Measurements from ENCODE around the gene DLGAP1.

Gene DLGAP1

GRCh38 chr18:4416976-4417375 is 38.1 kb downstream of the DLGAP1 start:
- Histone ChIP-seq H3K4me1 (ENCODE audit: insufficient read depth, insufficient read length) (no peaks in the 10 kb centered on the region), H3K4me3 (ENCODE audit: insufficient read length, low read depth) (no peak overlapping the region), H3K9ac (ENCODE audit: insufficient read length, low read depth) (no peak overlapping the region), H3K27me3 (ENCODE audit: insufficient read depth, insufficient read length) (no peaks in the 10 kb centered on the region), H3K9me3 (ENCODE audit: insufficient read depth, low read length) (no peaks in the 10 kb centered on the region), H3K36me3 (ENCODE audit: insufficient read depth, insufficient read length, low read length) (no peaks in the 10 kb centered on the region)
- TF ChIP-seq ZNF274 (IDR thresholded peaks at IDR 0.05; ENCODE audit: low read depth, low read length) (no peak), SUZ12 (IDR thresholded peaks at IDR 0.05; ENCODE audit: extremely low read depth, insufficient read depth, insufficient read length) (no peak), YY1 (IDR thresholded peaks at IDR 0.05; ENCODE audit: insufficient read depth, insufficient read length) (no peak)
- DNase-seq (ENCODE audit: low read depth, low spot score): no peak

GRCh38 chr18:4412286-4412685 is 42.8 kb downstream of the DLGAP1 start:
- no peak overlapping the region for H3K4me3 ChIP-seq (ENCODE audit: insufficient read length, low read depth)
- no peaks in the 10 kb centered on the region for H3K4me1 ChIP-seq (ENCODE audit: insufficient read depth, insufficient read length)
- no peaks in the 10 kb centered on the region for H3K36me3 ChIP-seq (ENCODE audit: insufficient read depth, insufficient read length, low read length)
- TF ChIP-seq ZNF274 (IDR thresholded peaks at IDR 0.05; ENCODE audit: low read depth, low read length) (no peak), SUZ12 (IDR thresholded peaks at IDR 0.05; ENCODE audit: extremely low read depth, insufficient read depth, insufficient read length) (no peak), YY1 (IDR thresholded peaks at IDR 0.05; ENCODE audit: insufficient read depth, insufficient read length) (no peak)
- no peak for DNase-seq (ENCODE audit: low read depth, low spot score)
- no peaks in the 10 kb centered on the region for H3K27me3 ChIP-seq (ENCODE audit: insufficient read depth, insufficient read length)
- H3K9ac ChIP-seq (ENCODE audit: insufficient read length, low read depth): no peak overlapping the region
- no peaks in the 10 kb centered on the region for H3K9me3 ChIP-seq (ENCODE audit: insufficient read depth, low read length)

- Histone ChIP-seq H3K4me1 (ENCODE audit: insufficient read depth, insufficient read length) (no peaks in the 10 kb centered on the region), H3K36me3 (ENCODE audit: insufficient read depth, insufficient read length, low read length) (no peaks in the 10 kb centered on the region), H3K27me3 (ENCODE audit: insufficient read depth, insufficient read length) (no peaks in the 10 kb centered on the region), H3K9ac (ENCODE audit: insufficient read length, low read depth) (no peak overlapping the region), H3K4me3 (ENCODE audit: insufficient read length, low read depth) (no peak overlapping the region), H3K9me3 (ENCODE audit: insufficient read depth, low read length) (no peaks in the 10 kb centered on the region)
- no peak for DNase-seq (ENCODE audit: low read depth, low spot score)
- TF ChIP-seq SUZ12 (IDR thresholded peaks at IDR 0.05; ENCODE audit: extremely low read depth, insufficient read depth, insufficient read length): no peak
- no peak for TF ChIP-seq ZNF274 (IDR thresholded peaks at IDR 0.05; ENCODE audit: low read depth, low read length)
- no peak for TF ChIP-seq YY1 (IDR thresholded peaks at IDR 0.05; ENCODE audit: insufficient read depth, insufficient read length)
Measured at GRCh38 chr18:4406856-4407255, 48.3 kb downstream of the DLGAP1 start.

- no peak for TF ChIP-seq YY1 (IDR thresholded peaks at IDR 0.05; ENCODE audit: insufficient read depth, insufficient read length)
- no peak for TF ChIP-seq ZNF274 (IDR thresholded peaks at IDR 0.05; ENCODE audit: low read depth, low read length)
- TF ChIP-seq SUZ12 (IDR thresholded peaks at IDR 0.05; ENCODE audit: extremely low read depth, insufficient read depth, insufficient read length): no peak
- no peaks in the 10 kb centered on the region for H3K27me3 ChIP-seq (ENCODE audit: insufficient read depth, insufficient read length)
- no peak overlapping the region for H3K4me3 ChIP-seq (ENCODE audit: insufficient read length, low read depth)
- H3K9ac ChIP-seq (ENCODE audit: insufficient read length, low read depth): no peak overlapping the region
- H3K9me3 ChIP-seq (ENCODE audit: insufficient read depth, low read length): no peaks in the 10 kb centered on the region
- H3K4me1 ChIP-seq (ENCODE audit: insufficient read depth, insufficient read length): no peaks in the 10 kb centered on the region
- DNase-seq (ENCODE audit: low read depth, low spot score): no peak
- no peaks in the 10 kb centered on the region for H3K36me3 ChIP-seq (ENCODE audit: insufficient read depth, insufficient read length, low read length)
Measured at GRCh38 chr18:4405965-4406364, 49.1 kb downstream of the DLGAP1 start.

- no peaks in the 10 kb centered on the region for H3K9me3 ChIP-seq (ENCODE audit: insufficient read depth, low read length)
- no peak overlapping the region for H3K4me3 ChIP-seq (ENCODE audit: insufficient read length, low read depth)
- no peak overlapping the region for H3K9ac ChIP-seq (ENCODE audit: insufficient read length, low read depth)
- DNase-seq (ENCODE audit: low read depth, low spot score): no peak
- H3K36me3 ChIP-seq (ENCODE audit: insufficient read depth, insufficient read length, low read length): no peaks in the 10 kb centered on the region
- TF ChIP-seq ZNF274 (IDR thresholded peaks at IDR 0.05; ENCODE audit: low read depth, low read length) (no peak), YY1 (IDR thresholded peaks at IDR 0.05; ENCODE audit: insufficient read depth, insufficient read length) (no peak), SUZ12 (IDR thresholded peaks at IDR 0.05; ENCODE audit: extremely low read depth, insufficient read depth, insufficient read length) (no peak)
- H3K4me1 ChIP-seq (ENCODE audit: insufficient read depth, insufficient read length): no peaks in the 10 kb centered on the region
- H3K27me3 ChIP-seq (ENCODE audit: insufficient read depth, insufficient read length): no peaks in the 10 kb centered on the region
Measured at GRCh38 chr18:4403836-4404235, 51.3 kb downstream of the DLGAP1 start.

- Histone ChIP-seq H3K36me3 (ENCODE audit: insufficient read depth, insufficient read length, low read length) (no peaks in the 10 kb centered on the region), H3K9ac (ENCODE audit: insufficient read length, low read depth) (no peak overlapping the region), H3K27me3 (ENCODE audit: insufficient read depth, insufficient read length) (no peaks in the 10 kb centered on the region), H3K4me1 (ENCODE audit: insufficient read depth, insufficient read length) (no peaks in the 10 kb centered on the region), H3K4me3 (ENCODE audit: insufficient read length, low read depth) (no peak overlapping the region), H3K9me3 (ENCODE audit: insufficient read depth, low read length) (no peaks in the 10 kb centered on the region)
- no peak for DNase-seq (ENCODE audit: low read depth, low spot score)
- TF ChIP-seq YY1 (IDR thresholded peaks at IDR 0.05; ENCODE audit: insufficient read depth, insufficient read length): no peak
- no peak for TF ChIP-seq ZNF274 (IDR thresholded peaks at IDR 0.05; ENCODE audit: low read depth, low read length)
- no peak for TF ChIP-seq SUZ12 (IDR thresholded peaks at IDR 0.05; ENCODE audit: extremely low read depth, insufficient read depth, insufficient read length)
Measured at GRCh38 chr18:4400911-4401310, 54.2 kb downstream of the DLGAP1 start.

- Histone ChIP-seq H3K4me1 (ENCODE audit: insufficient read depth, insufficient read length) (no peaks in the 10 kb centered on the region), H3K27me3 (ENCODE audit: insufficient read depth, insufficient read length) (no peaks in the 10 kb centered on the region), H3K4me3 (ENCODE audit: insufficient read length, low read depth) (no peak overlapping the region), H3K9ac (ENCODE audit: insufficient read length, low read depth) (no peak overlapping the region), H3K36me3 (ENCODE audit: insufficient read depth, insufficient read length, low read length) (no peaks in the 10 kb centered on the region), H3K9me3 (ENCODE audit: insufficient read depth, low read length) (no peaks in the 10 kb centered on the region)
- DNase-seq (ENCODE audit: low read depth, low spot score): no peak
- TF ChIP-seq ZNF274 (IDR thresholded peaks at IDR 0.05; ENCODE audit: low read depth, low read length) (no peak), YY1 (IDR thresholded peaks at IDR 0.05; ENCODE audit: insufficient read depth, insufficient read length) (no peak), SUZ12 (IDR thresholded peaks at IDR 0.05; ENCODE audit: extremely low read depth, insufficient read depth, insufficient read length) (no peak)
Measured at GRCh38 chr18:4399929-4400328, 55.2 kb downstream of the DLGAP1 start.

GRCh38 chr18:4394700-4395099 is 60.4 kb downstream of the DLGAP1 start:
- Histone ChIP-seq H3K36me3 (ENCODE audit: insufficient read depth, insufficient read length, low read length) (no peaks in the 10 kb centered on the region), H3K9ac (ENCODE audit: insufficient read length, low read depth) (no peak overlapping the region), H3K27me3 (ENCODE audit: insufficient read depth, insufficient read length) (no peaks in the 10 kb centered on the region), H3K4me3 (ENCODE audit: insufficient read length, low read depth) (no peak overlapping the region), H3K4me1 (ENCODE audit: insufficient read depth, insufficient read length) (no peaks in the 10 kb centered on the region), H3K9me3 (ENCODE audit: insufficient read depth, low read length) (no peaks in the 10 kb centered on the region)
- TF ChIP-seq ZNF274 (IDR thresholded peaks at IDR 0.05; ENCODE audit: low read depth, low read length) (no peak), YY1 (IDR thresholded peaks at IDR 0.05; ENCODE audit: insufficient read depth, insufficient read length) (no peak)
- DNase-seq (ENCODE audit: low read depth, low spot score): no peak
